Vein endothelial cell (primary cell): Measurements from ENCODE around the gene CAMK2B. TPM values are rescaled to one million over a fixed set of nuclear protein-coding genes. Genes with fewer than 3 reads are reported as not detected.

Experiments used
- total RNA-seq: library from RNA; depleted of rRNA; stranded (reverse); fragments of >200 nt; gene quantifications from 2 replicates; pipeline ENCODE4 v1.2.3, GENCODE V29; 2012

Gene CAMK2B
- total RNA-seq: 0.57 and 0.65 TPM in 2 replicates

DNA sequence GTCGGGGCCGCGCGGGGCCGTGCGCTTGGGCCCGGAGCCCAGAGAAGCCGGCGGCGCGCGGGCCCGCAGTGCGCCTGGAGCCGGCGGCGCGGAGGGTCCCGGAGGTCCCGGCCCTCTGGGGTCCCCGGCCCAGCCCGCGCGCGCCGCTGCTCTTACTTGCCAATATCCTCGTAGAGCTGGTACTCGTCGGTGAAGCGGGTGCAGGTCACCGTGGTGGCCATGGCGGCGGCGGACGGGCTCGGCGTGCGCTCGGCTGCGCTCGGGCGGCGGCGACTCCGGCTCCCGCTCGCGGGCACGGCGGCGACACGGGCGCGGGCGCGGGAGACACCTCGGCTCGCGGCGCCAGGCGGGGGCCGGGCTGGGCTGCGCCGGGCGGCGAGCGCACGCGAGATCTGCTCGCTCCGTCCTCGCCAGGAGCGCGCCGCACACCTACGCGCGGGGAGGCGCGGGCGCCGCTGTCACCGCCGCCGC is at the start of gene CAMK2B:
CAMK2B (minus strand) TSS at position 394 of the 471 bp plus-strand sequence; CDS start at position 221, 173 bp downstream.

GRCh38 chr7:44200699-44201461 is 124.5 kb downstream of the CAMK2B start, which contains the start of gene YKT6:
Gene YKT6 (plus strand): TSS chr7:44200978. CDS start chr7:44201136, 158 bp downstream.

DNA sequence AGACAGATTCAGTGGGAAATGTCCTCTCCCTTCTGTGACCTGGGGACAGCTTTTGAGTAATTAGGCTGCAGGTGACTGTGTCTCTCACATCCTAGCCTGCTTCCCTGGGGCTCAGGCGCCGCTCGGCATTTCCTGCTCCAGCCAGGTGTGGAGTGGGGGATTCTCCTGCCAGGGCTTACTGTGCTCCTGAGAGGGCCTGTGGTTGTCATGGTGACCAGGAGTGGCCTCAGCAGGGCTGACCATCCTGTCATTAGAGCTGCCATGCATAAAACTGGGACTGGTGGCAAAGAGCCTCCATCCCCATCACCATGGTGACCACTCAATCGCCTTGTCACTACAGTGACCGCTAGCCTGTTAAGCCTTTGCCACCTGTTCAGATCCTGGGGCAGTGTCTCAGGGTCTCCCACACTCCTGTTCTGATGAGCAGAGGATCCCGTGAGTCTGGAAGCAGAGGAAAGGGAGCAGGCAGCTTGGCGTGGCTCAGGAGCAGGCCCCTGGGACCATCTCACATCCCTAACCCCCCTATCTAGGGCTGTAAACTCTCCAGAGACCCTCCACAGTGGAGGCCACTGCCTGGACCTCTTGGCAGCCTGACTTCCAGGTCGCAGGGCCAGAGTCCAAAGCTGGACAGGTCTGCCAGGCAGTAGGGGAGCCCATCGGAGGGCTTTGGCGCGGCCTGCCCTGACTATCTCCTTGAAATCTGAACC is 136.0 kb downstream of the CAMK2B start, which contains the start of gene GCK:
GCK (minus strand) TSS at position 154 of the 707 bp plus-strand sequence. CDS start 486 bp downstream, outside the sequence.

Other genes with a start within 250 kb of the CAMK2B start
- 16.9 and 27.8 TPM in 2 replicates for gene POLM, start 243.1 kb downstream of the CAMK2B start, total RNA-seq
- 8.9 and 27.4 TPM in 2 replicates for gene AEBP1, start 221.2 kb downstream of the CAMK2B start, total RNA-seq
- 81.0 and 87.9 TPM in 2 replicates for gene POLD2, start 202.0 kb downstream of the CAMK2B start, total RNA-seq
- gene MYL7, start 184.3 kb downstream of the CAMK2B start, total RNA-seq: not detected in 2 replicates
- 0.19 and 0.65 TPM in 2 replicates for gene GCK, start 136.2 kb downstream of the CAMK2B start, total RNA-seq
- 128 and 138 TPM in 2 replicates for gene YKT6, start 124.6 kb downstream of the CAMK2B start, total RNA-seq
- gene NUDCD3, start 165.1 kb upstream of the CAMK2B start, total RNA-seq: 68.0 and 68.9 TPM in 2 replicates
- not detected in 2 replicates for gene NPC1L1, start 215.7 kb upstream of the CAMK2B start, total RNA-seq
- 61.7 and 69.9 TPM in 2 replicates for gene DDX56, start 248.3 kb upstream of the CAMK2B start, total RNA-seq